GM12878 (cell line): ENCODE data around the gene FFAR3. TPM values are rescaled to one million over a fixed set of nuclear protein-coding genes. Genes with fewer than 3 reads are reported as not detected.

Experiments
- BACH1 ChIP-seq: fragments of 450-650 bp; IDR thresholded peaks from 2 replicates; pipeline ENCODE4 v1.6.1; 2017; ENCODE audit warnings: mild to moderate bottlenecking, borderline replicate concordance
- CHD2 ChIP-seq: IDR thresholded peaks from 2 replicates; pipeline ENCODE4 v1.6.1; 2011; ENCODE audit warnings: low read depth, low read length, improper control_type of control experiment, borderline replicate concordance
- EP300 ChIP-seq, 2 experiments: fragments of 150-350 bp in 1 of 2; IDR thresholded peaks; 2 replicates each; pipeline ENCODE4 v1.6.1; 2011 to 2012; ENCODE audit warnings: low read depth in 2 of 2, low read length in 2 of 2, borderline replicate concordance in 1 of 2, improper control_type of control experiment in 1 of 2, inconsistent platforms in 1 of 2; ENCODE audit not compliant: control insufficient read depth in 1 of 2
- ESRRA ChIP-seq: IDR thresholded peaks from 2 replicates; pipeline ENCODE4 v1.6.1; 2012; ENCODE audit warnings: mild to moderate bottlenecking, low read length, improper control_type of control experiment
- IRF3 ChIP-seq: fragments of 450-650 bp; IDR thresholded peaks from 2 replicates; pipeline ENCODE4 v1.6.1; 2014; ENCODE audit warnings: mild to moderate bottlenecking
- MTA3 ChIP-seq: IDR thresholded peaks from 2 replicates; pipeline ENCODE4 v1.6.1; 2012; ENCODE audit warnings: low read length, inconsistent platforms, borderline replicate concordance
- NBN ChIP-seq: fragments of 450-650 bp; IDR thresholded peaks from 2 replicates; pipeline ENCODE4 v1.6.1; 2016
- NFIC ChIP-seq: IDR thresholded peaks from 2 replicates; pipeline ENCODE4 v1.6.1; 2012; ENCODE audit warnings: low read depth, mild to moderate bottlenecking, inconsistent platforms, low read length, moderate library complexity
- POLR2A ChIP-seq: IDR thresholded peaks from 2 replicates; pipeline ENCODE4 v1.6.1; 2011; ENCODE audit warnings: low read depth, mild to moderate bottlenecking, low read length
- POU2F2 ChIP-seq: IDR thresholded peaks from 3 replicates; pipeline ENCODE4 v1.6.1; 2011; ENCODE audit warnings: low read depth, mild to moderate bottlenecking, low read length, borderline replicate concordance
- RAD21 ChIP-seq: IDR thresholded peaks from 2 replicates; pipeline ENCODE4 v1.6.1; 2011; ENCODE audit warnings: mild to moderate bottlenecking, low read depth, low read length, moderate library complexity; ENCODE audit not compliant: insufficient read depth
- RELA ChIP-seq: fragments of 450-650 bp; IDR thresholded peaks from 2 replicates; pipeline ENCODE4 v1.8.0; 2014; ENCODE audit warnings: borderline replicate concordance; ENCODE audit not compliant: partially characterized antibody
- SMAD5 ChIP-seq: IDR thresholded peaks from 2 replicates; pipeline ENCODE4 v1.6.1; 2016; ENCODE audit warnings: antibody characterized with exemption, low read depth
- SPI1 ChIP-seq: IDR thresholded peaks from 2 replicates; pipeline ENCODE4 v1.6.1; 2011; ENCODE audit warnings: low read depth, mild to moderate bottlenecking, low read length, moderate library complexity, borderline replicate concordance; ENCODE audit not compliant: insufficient read depth
- TAF1 ChIP-seq: IDR thresholded peaks from 2 replicates; pipeline ENCODE4 v1.6.1; 2011; ENCODE audit warnings: mild to moderate bottlenecking, low read depth, low read length, borderline replicate concordance
- TCF3 ChIP-seq: IDR thresholded peaks from 2 replicates; pipeline ENCODE4 v1.6.1; 2012; ENCODE audit warnings: low read depth, mild to moderate bottlenecking, low read length, borderline replicate concordance; ENCODE audit not compliant: insufficient read depth
- ZBED1 ChIP-seq: IDR thresholded peaks from 2 replicates; pipeline ENCODE4 v1.6.1; 2016; ENCODE audit warnings: borderline replicate concordance
- ZBTB4 ChIP-seq: fragments of 450-650 bp; formaldehyde crosslinking; IDR thresholded peaks from 2 replicates; pipeline ENCODE4 v1.4.0; 2022; ENCODE audit warnings: mild to moderate bottlenecking, moderate library complexity
- ZSCAN29 ChIP-seq: fragments of 450-650 bp; IDR thresholded peaks from 2 replicates; pipeline ENCODE4 v1.6.1; 2017; ENCODE audit warnings: mild to moderate bottlenecking, moderate library complexity
- polyA plus RNA-seq, 11 experiments: library from polyadenylated mRNA; depleted of rRNA in 4 of 11; unstranded in 6 of 11; stranded (reverse) in 5 of 11; fragments of >200 nt; fragmentation: Nextera tagmentation in 4 of 11; fragmentation: Illumina TruSeq in 1 of 11; extraction: Ambion mirVana in 4 of 11; extraction: Trizol in 1 of 11; gene quantifications; 1 replicate in 1 of 11; 2 replicates in 10 of 11; pipeline versions ENCODE4 v1.2.1 to v1.2.3, GENCODE V29; 2011 to 2016; ENCODE audit warnings: inconsistent platforms in 2 of 11, missing spikeins in 2 of 11, low read depth in 1 of 11
- total RNA-seq, 4 experiments: library from RNA; depleted of rRNA in 3 of 4; stranded (reverse); fragments of >200 nt in 3 of 4; fragmentation: Illumina TruSeq in 1 of 4; extraction: Trizol in 1 of 4; gene quantifications; 2 replicates each; pipeline versions ENCODE4 v1.2.1 to v1.2.3, GENCODE V29; 2013 to 2021
- TF ChIP-seq, protein P1 (sequence below): fragments of 450-650 bp; IDR thresholded peaks from 2 replicates; pipeline ENCODE4 v1.6.1; 2017; ENCODE audit warnings: mild to moderate bottlenecking
- TF ChIP-seq, protein P2 (sequence below): fragments of 450-650 bp; IDR thresholded peaks from 2 replicates; pipeline ENCODE4 v1.6.1; 2017; ENCODE audit warnings: mild to moderate bottlenecking, low read depth, inconsistent platforms; ENCODE audit not compliant: poor library complexity, severe bottlenecking

Gene FFAR3
- total and polyA plus RNA-seq, 10 of the 15 experiments (the other 5 are each of a cell fraction or from before 2014, with no cell fraction given), result 0.15 to 0.18 TPM; not detected in 8

GRCh38 chr19:35337097-35337983 is 20.9 kb upstream of the FFAR3 start (continued):
- TF ChIP-seq RELA, result no peak
- TF ChIP-seq ESRRA, result no peak
- TF ChIP-seq, protein P1, sequence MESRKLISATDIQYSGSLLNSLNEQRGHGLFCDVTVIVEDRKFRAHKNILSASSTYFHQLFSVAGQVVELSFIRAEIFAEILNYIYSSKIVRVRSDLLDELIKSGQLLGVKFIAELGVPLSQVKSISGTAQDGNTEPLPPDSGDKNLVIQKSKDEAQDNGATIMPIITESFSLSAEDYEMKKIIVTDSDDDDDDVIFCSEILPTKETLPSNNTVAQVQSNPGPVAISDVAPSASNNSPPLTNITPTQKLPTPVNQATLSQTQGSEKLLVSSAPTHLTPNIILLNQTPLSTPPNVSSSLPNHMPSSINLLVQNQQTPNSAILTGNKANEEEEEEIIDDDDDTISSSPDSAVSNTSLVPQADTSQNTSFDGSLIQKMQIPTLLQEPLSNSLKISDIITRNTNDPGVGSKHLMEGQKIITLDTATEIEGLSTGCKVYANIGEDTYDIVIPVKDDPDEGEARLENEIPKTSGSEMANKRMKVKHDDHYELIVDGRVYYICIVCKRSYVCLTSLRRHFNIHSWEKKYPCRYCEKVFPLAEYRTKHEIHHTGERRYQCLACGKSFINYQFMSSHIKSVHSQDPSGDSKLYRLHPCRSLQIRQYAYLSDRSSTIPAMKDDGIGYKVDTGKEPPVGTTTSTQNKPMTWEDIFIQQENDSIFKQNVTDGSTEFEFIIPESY, result no peak
- TF ChIP-seq, protein P2, sequence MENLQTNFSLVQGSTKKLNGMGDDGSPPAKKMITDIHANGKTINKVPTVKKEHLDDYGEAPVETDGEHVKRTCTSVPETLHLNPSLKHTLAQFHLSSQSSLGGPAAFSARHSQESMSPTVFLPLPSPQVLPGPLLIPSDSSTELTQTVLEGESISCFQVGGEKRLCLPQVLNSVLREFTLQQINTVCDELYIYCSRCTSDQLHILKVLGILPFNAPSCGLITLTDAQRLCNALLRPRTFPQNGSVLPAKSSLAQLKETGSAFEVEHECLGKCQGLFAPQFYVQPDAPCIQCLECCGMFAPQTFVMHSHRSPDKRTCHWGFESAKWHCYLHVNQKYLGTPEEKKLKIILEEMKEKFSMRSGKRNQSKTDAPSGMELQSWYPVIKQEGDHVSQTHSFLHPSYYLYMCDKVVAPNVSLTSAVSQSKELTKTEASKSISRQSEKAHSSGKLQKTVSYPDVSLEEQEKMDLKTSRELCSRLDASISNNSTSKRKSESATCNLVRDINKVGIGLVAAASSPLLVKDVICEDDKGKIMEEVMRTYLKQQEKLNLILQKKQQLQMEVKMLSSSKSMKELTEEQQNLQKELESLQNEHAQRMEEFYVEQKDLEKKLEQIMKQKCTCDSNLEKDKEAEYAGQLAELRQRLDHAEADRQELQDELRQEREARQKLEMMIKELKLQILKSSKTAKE, result no peak
- TF ChIP-seq IRF3, result no peak
- TF ChIP-seq ZBTB4 (CRISPR knock-in tag), result no peak
- TF ChIP-seq POLR2A, result peak; percentile 17; the same call in 1 of the 2 replicates
- TF ChIP-seq MTA3, result no peak; the same call in 1 of the 2 replicates
- TF ChIP-seq BACH1, result no peak; the same call in 1 of the 2 replicates
- no peak for TF ChIP-seq ZBED1
- no peak for TF ChIP-seq TAF1
- TF ChIP-seq POU2F2, result no peak
- TF ChIP-seq RAD21, result no peak
- no peak for TF ChIP-seq CHD2
- TF ChIP-seq SPI1, result peak; percentile 46; the same call in 1 of the 2 replicates
- 0 out of 2 replicates have a peak, but pooled peaks have one; percentile 46 for TF ChIP-seq SMAD5
- TF ChIP-seq EP300 (IDR thresholded peaks at IDR 0.05; ENCODE audit: borderline replicate concordance in 1 of 2, control insufficient read depth in 1 of 2, low read depth in 2 of 2, low read length in 2 of 2), result no peak
- TF ChIP-seq ZSCAN29, result no peak
- TF ChIP-seq NBN, result 0 out of 2 replicates have a peak, but pooled peaks have one; percentile 19
- no peak for TF ChIP-seq NFIC
- TF ChIP-seq TCF3, result no peak
